TTC549 (cell line): ENCODE data around the gene COPZ1.
A peak's percentile ranks its signal among the peaks of the same experiment; 100 is the strongest.

Experiments used
- FAIRE-seq: peaks from 2 replicates; lab custom pipeline; 2012; peaks lifted over from hg19 to GRCh38; lab: Jason Lieb, UNC

Gene COPZ1

DNA sequence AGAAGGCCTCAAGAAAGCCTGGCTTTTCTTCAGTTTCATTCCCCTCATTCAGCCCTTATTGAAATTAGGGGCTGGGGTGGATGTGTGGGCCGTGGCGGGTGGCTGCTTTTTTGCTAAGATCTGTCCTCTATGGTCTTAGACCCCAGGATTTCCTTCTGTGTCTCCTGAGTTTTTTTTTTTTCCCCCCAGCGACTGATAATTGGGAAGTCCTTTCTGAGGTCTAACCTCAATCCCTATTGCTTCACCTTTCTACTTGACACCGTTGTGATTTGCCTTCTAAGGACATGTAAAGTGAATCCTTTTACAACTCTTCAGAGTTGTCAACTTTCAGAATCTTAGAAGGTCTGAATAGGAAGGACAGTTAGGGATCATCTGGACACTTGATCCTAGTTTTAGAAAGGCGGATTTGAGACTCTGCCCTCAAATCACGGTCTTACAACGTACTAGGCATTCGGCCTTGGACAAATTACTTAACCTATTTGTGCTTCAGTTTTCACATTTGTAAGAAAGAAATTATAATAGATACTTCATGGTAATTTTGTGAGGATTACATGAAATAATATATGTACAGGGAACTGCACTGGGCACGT is 34.9 kb downstream of the COPZ1 start:
- no peak for FAIRE-seq

DNA sequence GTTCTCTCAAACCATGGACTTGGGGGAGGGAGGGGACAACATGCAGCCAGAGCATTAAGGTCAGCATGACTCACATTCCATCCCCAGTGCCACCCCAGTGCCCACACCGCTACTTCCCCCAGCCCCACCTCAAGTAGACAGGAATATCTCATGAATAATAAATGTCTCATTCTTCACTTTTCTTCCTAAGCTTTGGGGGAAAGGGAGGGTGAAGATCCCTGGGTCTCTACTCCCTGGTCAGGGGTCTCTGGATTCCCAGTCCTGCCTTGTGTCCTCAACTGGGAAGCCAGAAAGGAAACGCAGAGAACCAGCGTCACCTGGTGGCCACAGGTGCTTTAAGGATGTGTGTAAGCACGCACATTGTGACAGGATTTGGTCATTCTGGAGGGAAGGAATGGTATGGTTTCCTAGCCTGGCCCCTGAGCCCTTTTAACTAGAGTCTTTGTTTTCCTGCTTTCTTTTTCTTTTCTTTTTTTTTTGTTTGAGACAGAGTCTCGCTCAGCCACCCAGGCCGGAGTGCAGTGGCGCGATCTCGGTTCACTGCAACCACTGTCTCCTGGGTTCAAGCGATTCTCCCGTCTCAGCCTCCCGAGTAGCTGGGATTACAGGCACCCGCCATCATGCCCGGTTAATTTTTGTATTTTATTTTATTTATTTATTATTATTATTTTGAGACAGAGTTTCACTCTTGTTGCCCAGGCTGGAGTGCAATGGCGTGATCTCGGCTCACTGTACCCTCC is 36.0 kb downstream of the COPZ1 start:
- FAIRE-seq = peak; percentile 17

DNA sequence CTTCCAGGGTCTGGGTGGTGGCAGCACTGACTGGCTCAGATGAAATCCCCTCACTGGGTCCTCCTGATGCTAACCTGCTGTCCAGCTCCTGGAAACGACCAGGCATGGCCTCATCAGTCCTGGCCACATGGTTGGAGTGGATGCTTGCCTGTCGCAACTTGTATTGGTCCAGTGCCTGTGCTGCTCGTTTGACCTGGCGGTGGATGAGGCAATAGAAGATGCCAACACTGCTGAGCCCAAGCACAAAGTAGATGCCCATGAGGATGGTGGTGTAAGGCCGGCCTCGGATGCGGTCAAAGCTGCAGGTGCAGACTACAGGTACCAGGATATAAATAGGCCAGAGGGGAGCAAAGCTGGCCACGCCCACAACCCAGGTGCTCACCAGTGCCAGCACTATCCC is 38.1 kb downstream of the COPZ1 start:
- FAIRE-seq = no peak

DNA sequence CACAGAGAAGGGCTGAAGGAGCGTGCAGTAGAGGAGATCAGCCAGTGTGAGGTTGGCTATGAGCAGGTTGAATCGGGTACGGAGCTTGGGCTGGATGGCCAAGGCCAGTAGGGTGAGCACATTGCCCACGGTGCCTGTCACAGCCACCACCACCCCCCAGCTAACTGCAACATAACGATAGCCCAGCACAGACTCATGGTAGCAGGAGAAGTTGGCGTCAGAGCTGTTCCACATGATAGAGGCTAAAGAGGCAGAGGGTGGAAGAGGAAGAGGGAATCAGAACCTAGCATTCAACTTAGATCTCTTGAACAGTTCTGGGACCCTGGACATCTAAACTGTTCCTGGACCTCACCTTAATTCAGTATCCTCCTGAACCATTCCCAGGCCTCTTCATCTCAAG is 38.7 kb downstream of the COPZ1 start:
- FAIRE-seq = no peak

DNA sequence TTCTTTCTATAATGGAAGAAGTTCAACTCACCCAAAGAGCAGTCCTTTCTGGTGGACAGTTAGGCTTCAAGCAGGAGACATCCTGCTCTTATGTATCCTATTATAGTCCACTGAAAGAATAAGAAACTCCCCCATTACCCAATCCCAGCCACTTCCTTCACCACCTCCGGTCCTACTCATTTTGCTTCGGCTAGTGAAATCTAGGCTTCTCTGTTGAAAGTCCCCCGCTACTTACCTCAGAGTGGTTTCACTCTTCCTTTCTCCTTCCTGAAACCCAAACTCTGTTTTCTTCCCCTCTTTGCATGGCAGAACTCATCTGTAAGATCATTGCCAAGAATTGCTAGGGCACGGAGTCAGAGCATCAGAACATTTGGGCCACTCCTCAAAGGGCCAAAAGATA is 39.5 kb downstream of the COPZ1 start, which contains the start of gene GPR84:
GPR84 (minus strand) TSS at position 74 of the 400 bp plus-strand sequence. CDS start 635 bp downstream, outside the sequence.
- no peak for FAIRE-seq

DNA sequence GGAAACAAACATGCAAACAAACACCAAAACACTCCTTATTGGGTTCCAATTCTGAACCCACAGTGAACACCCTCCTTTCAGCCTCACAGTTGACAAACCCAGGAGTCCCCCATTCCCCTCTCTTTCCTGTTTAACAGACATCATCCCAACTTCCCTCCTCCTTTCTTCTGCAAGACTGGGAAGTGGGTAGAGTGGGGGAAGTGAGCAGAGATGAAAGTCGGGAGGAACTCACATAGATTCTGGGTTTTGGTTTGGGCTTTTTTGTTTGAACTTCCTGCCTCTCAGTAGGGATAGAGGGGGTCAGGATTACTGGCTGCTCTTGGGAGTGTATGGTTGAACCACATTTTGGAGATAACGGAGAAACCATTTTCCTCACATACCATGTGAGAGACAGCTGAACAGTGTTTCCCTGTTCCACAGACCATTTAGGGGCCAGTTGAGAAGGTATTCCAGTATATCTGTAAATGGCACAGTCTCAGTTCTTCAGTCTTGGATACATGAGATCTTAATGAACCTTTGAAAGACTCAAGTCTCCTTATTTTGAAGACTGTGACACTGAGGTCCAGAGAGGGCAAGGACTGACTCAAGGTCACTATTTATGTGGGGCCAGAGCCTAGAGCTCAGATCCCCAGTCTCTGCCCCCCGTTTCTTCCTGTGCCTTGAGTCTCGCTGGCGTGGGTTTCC is 43.2 kb downstream of the COPZ1 start:
- no peak for FAIRE-seq

DNA sequence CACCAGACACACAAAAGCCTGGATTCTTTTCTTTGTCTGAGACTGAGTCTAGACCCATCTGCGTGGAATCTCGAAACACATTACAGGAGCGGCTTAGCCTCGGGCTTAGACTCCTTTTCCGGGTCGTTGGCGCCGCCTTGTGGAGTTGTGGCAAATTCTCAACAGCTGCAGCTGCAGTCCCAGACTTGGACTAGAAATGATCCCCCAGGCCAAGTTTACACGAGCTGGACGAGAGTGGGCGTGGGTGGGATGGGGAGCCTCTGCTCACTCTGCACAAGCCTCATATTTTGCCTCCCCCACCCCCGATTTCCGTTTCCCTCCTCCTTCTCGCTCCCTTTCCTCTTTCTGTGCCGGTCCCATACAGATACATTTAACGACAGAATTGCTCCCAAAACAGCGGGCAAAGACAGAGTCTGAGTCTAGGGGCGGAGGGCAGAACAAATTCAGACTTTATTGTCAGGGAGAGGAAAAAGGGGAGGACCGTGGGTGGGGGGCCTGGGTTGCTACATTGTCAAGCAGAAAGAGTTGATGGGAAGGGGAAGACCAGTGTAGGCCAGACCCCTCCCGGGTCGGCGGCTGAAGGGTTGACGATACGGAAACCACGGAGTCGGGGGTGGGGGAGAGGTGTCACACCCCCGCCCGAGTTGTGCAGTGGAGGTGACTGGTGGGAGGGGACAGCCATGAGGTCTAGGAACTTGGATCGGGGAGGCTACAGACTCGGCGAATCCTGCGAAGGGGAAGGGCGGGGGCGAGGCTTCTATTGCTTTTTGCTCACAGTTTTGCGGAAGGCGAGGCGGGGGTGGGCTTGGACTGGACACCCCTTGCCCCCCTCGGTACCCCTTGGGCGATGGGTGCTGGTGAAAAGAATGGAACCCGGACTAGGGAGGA is 44.0 kb downstream of the COPZ1 start:
- no peak for FAIRE-seq

DNA sequence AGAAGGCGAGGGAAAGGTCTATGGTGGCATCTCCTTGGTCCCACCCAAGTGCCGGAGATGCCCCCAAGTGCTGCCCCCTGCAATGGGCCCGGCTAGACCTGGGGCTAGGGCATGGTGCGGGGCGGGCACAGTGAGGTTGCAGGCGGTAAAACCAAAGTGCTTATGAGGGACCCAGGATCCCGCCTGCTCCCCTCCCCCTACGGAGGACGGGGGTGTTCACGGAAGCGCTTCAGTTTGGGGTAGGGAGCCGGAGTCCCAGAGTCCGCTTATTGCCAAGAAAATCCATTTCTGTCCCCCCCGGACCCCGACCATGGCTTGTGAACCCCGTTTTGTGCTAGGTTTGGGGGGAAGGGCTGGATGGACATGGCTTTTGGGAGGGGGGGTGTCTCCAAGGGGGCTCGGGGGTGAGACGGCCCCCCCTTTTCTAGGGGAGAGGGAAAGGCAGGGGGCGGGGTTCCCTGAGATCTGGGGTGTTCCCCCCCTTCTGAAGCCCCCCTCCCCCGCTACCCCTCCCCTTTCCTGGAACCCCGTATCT is 44.7 kb downstream of the COPZ1 start:
- FAIRE-seq = no peak

DNA sequence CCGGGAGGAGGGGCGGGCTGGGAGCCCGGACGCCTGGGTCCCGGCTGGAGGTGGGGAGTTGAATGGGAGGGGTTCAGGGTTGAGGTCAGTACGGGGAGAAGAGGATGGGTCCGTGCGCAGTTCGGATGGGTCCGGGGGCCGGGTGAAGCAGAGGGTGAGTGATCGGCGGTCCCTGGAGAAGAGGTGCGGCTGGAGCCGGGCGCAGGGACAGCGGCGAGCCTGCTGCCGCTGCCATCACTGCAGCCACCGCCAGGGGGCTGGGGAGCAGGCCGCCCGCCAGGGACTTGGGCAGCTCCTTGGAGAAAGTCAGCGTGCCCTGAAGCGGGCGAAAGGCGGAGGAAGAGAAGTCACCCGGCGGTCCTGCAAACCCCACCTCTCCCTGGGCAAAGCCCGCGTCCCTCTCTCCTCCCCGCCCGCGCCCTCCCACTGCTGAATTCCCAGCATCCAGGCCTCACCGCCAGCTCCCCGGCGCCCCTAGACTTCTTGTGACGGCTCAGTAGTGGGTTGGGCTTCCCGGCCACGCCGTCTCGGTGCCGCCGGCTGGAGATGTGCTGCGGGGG is 45.3 kb downstream of the COPZ1 start:
- no peak for FAIRE-seq

DNA sequence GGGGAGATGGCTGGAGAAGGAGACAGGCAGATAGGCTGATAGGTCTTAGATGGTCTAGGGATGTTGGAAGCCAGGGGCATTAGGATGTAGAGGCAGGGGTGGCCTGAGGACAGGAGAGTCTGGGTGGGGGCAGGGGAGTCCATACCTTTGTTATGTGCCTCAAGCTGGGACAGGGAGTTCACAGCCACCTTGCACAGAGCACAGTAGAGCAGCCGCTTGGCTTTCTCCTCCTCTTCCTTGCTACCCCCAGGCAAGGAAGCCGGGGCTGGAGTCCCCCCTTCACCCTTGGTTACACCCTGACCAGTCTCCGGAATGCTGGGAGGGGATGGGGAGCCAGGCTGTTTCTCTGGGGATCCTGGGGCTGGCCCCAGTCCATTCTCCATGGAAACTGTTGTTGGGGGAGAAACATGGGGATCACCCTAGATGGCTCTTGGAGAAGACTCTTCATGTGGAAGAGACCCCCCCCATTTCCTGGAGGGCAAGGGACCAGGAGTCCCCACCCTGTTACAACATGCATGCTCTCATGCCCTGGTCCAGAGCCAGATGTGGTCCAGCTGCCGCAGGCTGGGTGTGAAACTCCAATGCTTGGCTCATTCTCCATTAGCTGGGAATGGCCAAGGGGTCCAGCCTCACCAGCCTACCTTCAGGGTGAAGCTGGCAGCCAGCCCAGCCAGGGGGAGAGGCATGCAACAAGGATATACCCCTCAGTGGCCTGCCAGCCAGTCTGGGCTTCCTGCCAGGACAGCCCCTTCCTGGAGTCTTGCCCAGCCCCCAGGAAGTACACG is 46.6 kb downstream of the COPZ1 start:
- FAIRE-seq = no peak

DNA sequence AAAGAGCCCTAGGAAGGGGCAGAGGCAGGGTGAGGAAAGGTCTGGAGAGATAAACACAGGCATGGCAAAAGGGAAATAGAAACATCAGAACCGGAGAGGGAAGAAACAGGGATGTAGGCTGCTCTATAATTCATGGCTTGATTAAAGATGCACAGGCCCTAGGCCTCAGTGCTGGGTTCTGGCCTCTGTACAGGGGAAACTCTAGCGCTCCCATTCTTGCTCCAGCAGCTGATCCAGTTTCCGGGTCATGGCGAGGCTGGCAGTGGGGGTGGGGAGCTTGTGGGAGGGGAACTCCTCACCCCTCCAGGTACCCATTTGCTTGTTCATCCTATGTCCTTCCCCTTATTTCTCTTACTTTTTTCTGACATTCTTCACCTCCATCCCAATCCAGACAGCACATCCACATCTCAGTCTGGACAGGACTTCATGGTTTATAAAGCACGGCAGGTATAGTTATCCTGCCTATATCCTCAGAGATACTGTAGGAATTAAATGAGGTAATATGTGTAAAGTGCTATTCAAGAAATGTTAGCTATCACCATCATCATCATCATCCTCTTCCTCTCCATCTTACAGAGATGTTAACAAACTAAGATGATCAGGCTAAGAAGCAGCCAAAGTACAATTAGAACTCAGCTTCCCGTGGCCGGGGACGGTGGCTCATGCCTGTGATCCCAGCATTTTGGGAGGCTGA is 47.3 kb downstream of the COPZ1 start:
- no peak for FAIRE-seq

DNA sequence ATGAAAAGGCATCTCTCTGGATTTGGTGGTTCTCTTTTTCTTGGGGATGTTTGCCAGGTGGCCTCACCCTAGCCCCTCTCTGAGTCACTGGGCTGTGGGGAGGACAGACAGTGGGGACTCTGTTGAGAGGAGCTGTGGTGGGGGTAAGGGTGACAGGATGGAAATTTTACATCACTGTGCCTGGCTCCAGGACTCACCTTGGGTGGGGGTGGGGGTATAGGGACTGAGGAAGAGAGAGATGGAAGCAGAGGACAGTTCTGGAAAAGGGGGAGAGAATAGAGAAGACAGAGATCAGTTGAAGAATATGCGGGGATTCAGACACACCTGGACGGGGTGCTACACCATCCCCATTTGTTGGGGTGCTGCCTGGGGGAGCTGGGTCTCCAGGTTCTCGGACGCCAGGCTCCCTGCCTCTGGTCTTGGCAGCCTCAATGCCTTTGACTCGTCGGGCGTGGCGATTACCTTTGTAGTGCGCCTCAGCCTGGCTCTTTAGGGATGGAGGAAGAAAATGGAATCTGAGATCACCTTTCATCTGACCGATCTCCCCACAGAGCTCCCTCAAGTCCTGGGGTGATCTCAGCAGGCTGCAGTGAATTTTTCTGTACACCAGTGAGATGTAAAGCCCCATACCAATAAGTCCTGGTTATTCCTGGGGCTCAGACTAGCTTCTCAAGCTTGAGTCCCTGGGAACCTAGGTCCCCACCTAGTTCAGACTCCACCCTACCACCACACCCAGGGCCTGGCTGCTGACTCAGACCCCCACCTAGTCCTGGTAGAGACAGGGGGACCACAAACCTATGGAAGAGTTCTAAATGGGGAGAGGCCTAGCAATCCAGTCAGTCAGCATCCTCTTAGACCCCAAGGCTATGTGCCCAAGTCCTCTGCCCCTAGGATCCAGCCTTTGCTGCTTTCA is 49.0 kb downstream of the COPZ1 start:
- no peak for FAIRE-seq

DNA sequence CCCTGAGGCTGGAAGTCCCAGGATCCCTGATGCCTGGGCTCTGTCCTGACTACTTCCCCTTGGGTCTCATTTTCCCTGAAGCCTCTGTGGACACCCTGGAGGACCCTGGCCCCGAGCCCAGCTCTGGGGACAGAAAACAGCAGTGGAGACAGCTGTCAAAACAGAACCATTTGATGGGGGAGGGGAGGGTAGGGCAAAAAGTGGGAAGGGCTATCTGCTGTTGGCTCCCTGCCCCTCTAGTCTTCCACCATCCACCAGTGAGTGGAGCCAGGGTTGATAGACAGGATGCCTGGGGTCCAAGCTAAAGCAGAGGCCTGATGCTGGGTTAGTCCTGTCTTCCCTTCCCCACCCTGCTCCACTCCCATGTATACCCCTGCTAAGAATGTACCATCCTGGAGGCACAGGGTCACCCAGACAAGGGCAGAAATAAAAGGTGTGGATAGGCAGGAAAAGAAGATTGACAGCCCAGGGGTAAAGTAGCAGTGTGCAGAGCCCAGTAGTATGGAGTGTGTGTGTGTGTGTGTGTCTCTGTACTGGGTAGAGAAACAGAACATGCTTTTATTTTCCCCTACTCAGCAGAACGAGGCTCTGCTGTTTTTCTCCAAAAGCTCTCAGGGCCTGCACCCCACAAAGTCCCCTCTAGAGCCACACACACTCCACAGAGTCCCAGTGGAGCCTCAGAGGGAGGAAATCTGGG is 49.8 kb downstream of the COPZ1 start:
- no peak for FAIRE-seq

DNA sequence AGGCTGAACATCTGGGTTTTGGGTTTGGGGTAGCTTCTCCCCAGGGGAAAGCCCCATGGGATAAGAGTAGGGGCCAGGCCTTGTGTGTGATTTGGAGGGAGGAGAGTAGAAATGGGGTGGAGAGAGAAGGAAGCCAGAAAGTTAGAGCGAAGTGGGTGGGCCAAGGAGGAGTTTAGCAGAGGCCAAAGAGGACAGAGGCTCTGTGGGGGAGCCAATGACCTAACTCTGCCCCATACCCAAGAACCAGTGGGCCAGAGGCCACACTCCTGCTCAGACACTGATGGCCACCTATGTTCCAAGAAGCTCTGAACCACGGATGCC is 50.3 kb downstream of the COPZ1 start:
- no peak for FAIRE-seq

DNA sequence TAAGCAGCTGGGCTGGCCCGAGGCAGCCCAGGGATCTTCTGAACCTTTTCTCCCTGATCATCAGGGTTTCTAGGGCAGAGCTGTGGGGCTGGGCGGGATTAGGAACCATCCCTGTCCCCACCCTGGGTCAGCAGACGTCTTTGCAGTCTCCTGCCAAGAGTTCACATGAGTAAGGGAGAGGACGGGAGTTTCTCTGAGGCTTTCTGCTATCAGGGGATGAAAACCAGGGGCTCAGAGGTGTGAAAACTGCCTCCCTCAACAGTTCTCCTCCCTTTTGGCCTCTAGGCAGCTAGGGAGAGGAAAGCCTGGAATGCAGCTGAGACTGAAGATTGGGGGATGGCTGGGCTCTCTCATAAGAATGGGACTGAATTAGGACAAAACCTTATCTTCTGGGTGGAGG is 51.7 kb downstream of the COPZ1 start:
- FAIRE-seq = no peak

DNA sequence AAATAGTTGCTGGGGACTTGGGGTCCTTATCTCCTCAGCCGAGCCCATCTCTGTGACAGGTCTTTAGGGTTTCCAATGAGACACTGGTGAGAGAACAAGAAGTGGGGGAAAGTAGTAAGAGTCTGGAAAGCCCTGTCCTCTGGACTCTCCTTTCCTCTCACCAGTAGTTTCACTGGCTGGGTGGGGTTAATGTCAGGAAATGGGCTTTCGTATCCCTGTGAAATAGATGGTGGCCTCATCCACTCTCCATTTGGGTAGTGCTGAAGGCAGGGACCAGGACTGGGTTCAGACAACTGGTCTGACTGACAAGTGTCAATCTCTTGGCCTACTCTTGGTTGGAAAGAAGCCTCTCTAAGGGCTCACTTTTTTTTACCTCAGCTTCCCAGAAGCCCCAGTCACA is 52.1 kb downstream of the COPZ1 start:
- no peak for FAIRE-seq

DNA sequence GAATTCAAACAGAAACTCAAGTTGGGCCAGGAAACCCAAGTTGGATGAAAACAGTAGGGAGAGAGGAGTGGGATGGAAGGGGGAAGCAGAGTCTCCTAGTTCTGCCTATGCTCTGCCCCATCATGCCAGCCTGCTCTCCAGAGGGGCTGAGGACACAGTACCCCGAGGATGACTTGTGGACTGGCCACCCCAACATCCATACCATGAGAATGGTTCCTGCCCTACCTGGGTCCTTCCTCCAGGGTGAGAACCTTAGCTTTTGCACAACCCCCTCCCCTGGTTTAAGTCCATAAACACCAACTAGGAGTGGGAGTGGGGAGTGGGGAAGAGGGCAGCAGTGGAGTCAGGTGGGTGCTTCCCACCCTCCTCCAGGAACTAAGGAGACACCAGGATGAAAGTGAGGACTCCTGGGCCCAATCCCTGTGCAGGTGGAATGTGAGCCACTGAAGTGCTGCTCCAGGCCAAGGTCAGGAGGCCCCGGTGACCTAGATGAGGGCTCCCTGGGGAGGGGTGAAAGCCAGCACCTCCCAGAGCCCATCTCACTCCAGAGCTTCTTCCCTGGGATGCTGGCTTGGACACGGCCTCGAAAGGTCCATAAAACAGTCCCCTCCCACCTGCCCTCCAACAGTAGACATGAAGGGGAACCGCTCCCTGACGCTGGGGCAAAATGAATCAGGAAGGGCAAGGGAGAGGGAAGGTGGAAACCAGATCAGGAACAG is 53.0 kb downstream of the COPZ1 start:
- FAIRE-seq = no peak

DNA sequence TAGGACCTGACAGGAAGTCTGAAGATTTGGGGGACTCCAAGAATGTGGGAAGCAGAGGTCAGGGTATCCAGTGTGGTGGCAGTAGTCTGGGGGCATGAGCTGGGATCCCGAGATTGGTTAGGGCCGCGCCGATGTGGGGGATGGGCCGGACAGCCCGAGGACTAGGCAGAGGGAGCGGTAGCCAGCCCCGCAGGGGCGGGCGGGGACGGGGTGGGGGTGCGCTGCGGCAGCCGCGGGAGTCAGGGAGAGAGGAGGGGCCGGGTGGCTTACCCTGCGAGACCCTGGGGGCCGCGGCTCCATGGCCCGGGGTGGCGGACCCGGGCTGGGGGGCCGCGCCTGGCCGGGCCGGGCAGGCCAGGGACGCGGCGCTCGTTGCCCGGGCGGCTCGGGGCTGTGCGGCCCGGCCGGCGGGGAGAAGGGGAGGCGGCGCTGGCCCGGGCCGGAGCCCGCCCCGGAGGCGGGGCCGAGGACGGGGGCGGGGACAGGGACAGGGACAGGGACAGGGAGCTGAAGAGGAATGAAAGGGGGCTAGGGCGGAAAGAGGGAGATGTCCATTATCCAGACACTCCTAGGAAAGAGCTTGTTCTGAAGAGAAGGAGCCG is 54.0 kb downstream of the COPZ1 start:
- FAIRE-seq = no peak
